ENCODE data around the gene FRS2. TPM values are rescaled to one million over a fixed set of nuclear protein-coding genes. Genes with fewer than 3 reads are reported as not detected.

Gene FRS2
- total and polyA plus RNA-seq, 2 of the 4 experiments (the other 2 are of a cell fraction): 12.4 to 58.3 TPM

DNA sequence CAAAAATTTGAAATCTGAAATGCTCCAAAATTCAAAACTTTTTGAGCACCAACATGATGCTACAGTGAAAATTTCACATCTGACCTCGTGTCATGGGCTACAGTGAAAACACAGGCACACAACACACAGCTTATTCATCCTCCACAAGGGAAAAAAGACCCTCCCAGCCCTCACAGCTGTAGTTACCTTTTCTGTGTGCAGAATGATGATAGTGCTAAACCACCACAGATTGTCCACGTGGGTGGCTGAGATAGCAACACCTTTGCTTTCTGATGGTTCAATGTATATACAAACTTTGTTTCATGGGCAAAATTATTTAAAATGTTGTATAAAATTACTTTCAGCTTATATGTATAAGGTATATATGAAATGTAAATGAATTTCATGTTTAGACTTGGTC lies 46.8 kb downstream of the FRS2 start:
- no peaks in the 10 kb centered on the region for H3K27me3 ChIP-seq (ENCODE audit: control insufficient read depth, insufficient read depth, low read length)
- no peak overlapping the region for H2BK20ac ChIP-seq (ENCODE audit: low read depth, low read length)
- H3K18ac ChIP-seq (ENCODE audit: low read depth, low read length): peak overlapping the region; percentile 16; the same call in 1 of the 2 replicates
- H3K23ac ChIP-seq (ENCODE audit: low read depth, low read length): peak overlapping the region; percentile 18; the same call in 1 of the 2 replicates
- no peak overlapping the region for H2AFZ ChIP-seq (replicated peaks; ENCODE audit: low read length, poor library complexity)
- H3K4me2 ChIP-seq (ENCODE audit: low read depth, low read length): no peak overlapping the region
- no peak overlapping the region for H3K56ac ChIP-seq (ENCODE audit: extremely low read depth, insufficient read depth, low read length)
- BruUV-seq (replicated peaks): no TSS peak
- H2BK15ac ChIP-seq (ENCODE audit: low read depth, low read length): no peak overlapping the region
- DNase-seq: no peak
- POLR2A ChIA-PET (ENCODE audit: unreplicated experiment): no interaction called here
- peaks cover 9% of the 10 kb centered on the region for H3K4me1 ChIP-seq (ENCODE audit: control insufficient read depth, insufficient read depth, low read length)
- H2BK120ac ChIP-seq (ENCODE audit: low read depth, low read length): no peak overlapping the region
- H3K4ac ChIP-seq (ENCODE audit: low read depth, low read length): no peak overlapping the region
- no peaks in the 10 kb centered on the region for H3K9me3 ChIP-seq (ENCODE audit: control insufficient read depth, insufficient read depth, low read length)
- no peak overlapping the region for H4K91ac ChIP-seq (ENCODE audit: insufficient read depth, low read depth, low read length)
- H2AK5ac ChIP-seq (ENCODE audit: low read depth, low read length): no peak overlapping the region
- no peak overlapping the region for H3K14ac ChIP-seq (replicated peaks; ENCODE audit: low read depth, low read length)
- H4K8ac ChIP-seq (ENCODE audit: low read depth in 2 of 2, low read length in 2 of 2): peak overlapping the region in 1 of 2 experiments; percentile 4; a peak in 1 of 4 replicates
- peaks cover 23 to 74% of the 10 kb centered on the region in 2 experiments for H3K79me1 ChIP-seq (ENCODE audit: low read depth in 1 of 2, low read length in 2 of 2)
- no peak overlapping the region for H4K5ac ChIP-seq (ENCODE audit: low read depth, low read length)
- H3K4me3 ChIP-seq (ENCODE audit: insufficient read depth, low read depth, low read length): no peak overlapping the region
- ATAC-seq (ENCODE audit: low read depth): no peak
- TF ChIP-seq CHD1 (IDR thresholded peaks at IDR 0.05; ENCODE audit: low read depth, low read length) (no peak), FOS (IDR thresholded peaks at IDR 0.05; ENCODE audit: low read depth, low read length) (no peak), SMC3 (IDR thresholded peaks at IDR 0.05; ENCODE audit: low read depth, low read length) (no peak), USF2 (IDR thresholded peaks at IDR 0.05; ENCODE audit: low read depth, low read length) (no peak), BHLHE40 (IDR thresholded peaks at IDR 0.05; ENCODE audit: low read depth, low read length) (no peak), MAFK (IDR thresholded peaks at IDR 0.05; ENCODE audit: low read depth, low read length) (no peak), RCOR1 (IDR thresholded peaks at IDR 0.05; ENCODE audit: insufficient replicate concordance, low read length) (no peak), RFX5 (IDR thresholded peaks at IDR 0.05; ENCODE audit: low read depth, low read length) (no peak), CTCF (conservative IDR thresholded peaks at IDR 0.05; ENCODE audit: low read depth, low read length) (no peak), MXI1 (IDR thresholded peaks at IDR 0.05; ENCODE audit: borderline replicate concordance, low read depth, low read length) (no peak), POLR2A (IDR thresholded peaks at IDR 0.05; ENCODE audit: low read depth, low read length) (no peak), NFE2L2 (IDR thresholded peaks at IDR 0.05; ENCODE audit: low read depth, low read length) (no peak), CEBPB (IDR thresholded peaks at IDR 0.05; ENCODE audit: low read depth, low read length) (no peak), RAD21 (IDR thresholded peaks at IDR 0.05; ENCODE audit: low read length) (no peak), MAZ (IDR thresholded peaks at IDR 0.05; ENCODE audit: borderline replicate concordance, low read depth, low read length) (no peak), ELK1 (IDR thresholded peaks at IDR 0.05; ENCODE audit: borderline replicate concordance, low read depth, low read length) (no peak)
- no peak overlapping the region for H2BK5ac ChIP-seq (ENCODE audit: low read depth, low read length, poor library complexity, severe bottlenecking)
- H3K36me3 ChIP-seq (ENCODE audit: control insufficient read depth, insufficient read depth, low read length): peaks cover 2% of the 10 kb centered on the region; the same call in 1 of the 2 replicates
- H4K20me1 ChIP-seq (ENCODE audit: insufficient read depth, low read length): peaks cover 32% of the 10 kb centered on the region
- CTCF ChIA-PET: interaction anchor here (0.6 kb wide), 2 partner anchors 297 to 742 kb away, joined by 3 to 4 read pairs; no protein-coding TSS in a partner anchor
- no peak overlapping the region for H3K9ac ChIP-seq (ENCODE audit: low read depth, low read length)
- dilution Hi-C loops (cut with HindIII; ENCODE audit: low sequenced_read_pairs, unreplicated experiment): no loop called here
- no peak overlapping the region for H2AK9ac ChIP-seq (replicated peaks; ENCODE audit: low read depth, low read length, poor library complexity)
- in situ Hi-C loops (cut with MboI; ENCODE audit: low sequenced_read_pairs): no loop called here
- intact Hi-C loops (cut with micrococcal nuclease): no loop called here
- H3K27ac ChIP-seq (ENCODE audit: insufficient read depth, low read length): no peak overlapping the region
- H3K9me1 ChIP-seq (ENCODE audit: insufficient read depth, low read length): peaks cover 8% of the 10 kb centered on the region
- 20% methylated on average over 1 of the region's 2 CpGs; no CpG with 5 or more reads in 1 of the 2 experiments for WGBS, 2 experiments (ENCODE audit: extremely low coverage in 2 of 2, insufficient read length in 1 of 2)
